ENCODE data around the gene PHKA1. TPM values are rescaled to one million over a fixed set of nuclear protein-coding genes. Genes with fewer than 3 reads are reported as not detected.

The PHKA1 gene
- total RNA-seq, 1 experiment from 2014 or later = 13.1 TPM

Other genes with a start within 250 kb of the PHKA1 start
- gene HDAC8, start 141.5 kb downstream of the PHKA1 start, total RNA-seq (2014; rRNA removed; shearing (Covaris generic)) = 23.3 and 47.9 TPM in 2 replicates
- gene DMRTC1B, start 62.6 kb upstream of the PHKA1 start, total RNA-seq (2014; rRNA removed; shearing (Covaris generic)) = not detected in 2 replicates
- gene FAM236B, start 68.4 kb upstream of the PHKA1 start, total RNA-seq (2014; rRNA removed; shearing (Covaris generic)) = not detected in 2 replicates
- gene FAM236D, start 93.9 kb upstream of the PHKA1 start, total RNA-seq (2014; rRNA removed; shearing (Covaris generic)) = not detected in 2 replicates
- not detected in 2 replicates for gene FAM236C, start 198.3 kb upstream of the PHKA1 start, total RNA-seq (2014; rRNA removed; shearing (Covaris generic))
- not detected in 2 replicates for gene FAM236A, start 223.9 kb upstream of the PHKA1 start, total RNA-seq (2014; rRNA removed; shearing (Covaris generic))
- gene DMRTC1, start 229.5 kb upstream of the PHKA1 start, total RNA-seq (2014; rRNA removed; shearing (Covaris generic)) = not detected in 2 replicates

All from G401 (cell line).